ENCODE measurements around the gene RALY.

Gene RALY

GRCh38 chr20:33985830-33986229 lies 7.9 kb upstream of the RALY start:
- in situ Hi-C loops (cut with HindIII; ENCODE audit: low sequenced_read_pairs), result no loop called here

GRCh38 chr20:33986560-33987216 lies 7.0 kb upstream of the RALY start:
- in situ Hi-C loops (cut with HindIII; ENCODE audit: low sequenced_read_pairs), result no loop called here

- in situ Hi-C loops (cut with HindIII; ENCODE audit: low sequenced_read_pairs), result loop anchor here (5.0 kb wide), 1 partner anchor 83 kb away; no protein-coding TSS in a partner anchor
Observed at GRCh38 chr20:33990075-33990474, 3.6 kb upstream of the RALY start.

GRCh38 chr20:33991502-33991901 lies 2.2 kb upstream of the RALY start:
- in situ Hi-C loops (cut with HindIII; ENCODE audit: low sequenced_read_pairs), result loop anchor here (5.0 kb wide), 1 partner anchor 84 kb away; no protein-coding TSS in a partner anchor

GRCh38 chr20:33992145-33992922 lies 1.4 kb upstream of the RALY start:
- in situ Hi-C loops (cut with HindIII; ENCODE audit: low sequenced_read_pairs), result loop anchor here (5.0 kb wide), 1 partner anchor 85 kb away; no protein-coding TSS in a partner anchor

GRCh38 chr20:33992923-33993575 lies 662 bp upstream of the RALY start:
- in situ Hi-C loops (cut with HindIII; ENCODE audit: low sequenced_read_pairs), result loop anchor here (5.0 kb wide), 1 partner anchor 86 kb away; no protein-coding TSS in a partner anchor

GRCh38 chr20:33994222-33994913 lies 657 bp downstream of the RALY start:
- in situ Hi-C loops (cut with HindIII; ENCODE audit: low sequenced_read_pairs), result loop anchor here (5.0 kb wide), 1 partner anchor 87 kb away; no protein-coding TSS in a partner anchor

- in situ Hi-C loops (cut with HindIII; ENCODE audit: low sequenced_read_pairs), result no loop called here
Observed at GRCh38 chr20:33995053-33995831, 1.5 kb downstream of the RALY start.

GRCh38 chr20:33999025-33999649 lies 5.4 kb downstream of the RALY start:
- in situ Hi-C loops (cut with HindIII; ENCODE audit: low sequenced_read_pairs), result no loop called here

- in situ Hi-C loops (cut with HindIII; ENCODE audit: low sequenced_read_pairs), result no loop called here
Observed at GRCh38 chr20:34001378-34001777, 7.7 kb downstream of the RALY start.

GRCh38 chr20:34004227-34004626 lies 10.5 kb downstream of the RALY start:
- in situ Hi-C loops (cut with HindIII; ENCODE audit: low sequenced_read_pairs), result no loop called here

- in situ Hi-C loops (cut with HindIII; ENCODE audit: low sequenced_read_pairs), result no loop called here
Observed at GRCh38 chr20:34004790-34005457, 11.2 kb downstream of the RALY start.

GRCh38 chr20:34006619-34007018 lies 12.9 kb downstream of the RALY start:
- in situ Hi-C loops (cut with HindIII; ENCODE audit: low sequenced_read_pairs), result no loop called here

- in situ Hi-C loops (cut with HindIII; ENCODE audit: low sequenced_read_pairs), result no loop called here
Observed at GRCh38 chr20:34008477-34008876, 14.8 kb downstream of the RALY start.

GRCh38 chr20:34010405-34010931 lies 16.8 kb downstream of the RALY start:
- in situ Hi-C loops (cut with HindIII; ENCODE audit: low sequenced_read_pairs), result no loop called here

GRCh38 chr20:34011275-34011674 lies 17.6 kb downstream of the RALY start:
- in situ Hi-C loops (cut with HindIII; ENCODE audit: low sequenced_read_pairs), result no loop called here

GRCh38 chr20:34012330-34012729 lies 18.6 kb downstream of the RALY start:
- in situ Hi-C loops (cut with HindIII; ENCODE audit: low sequenced_read_pairs), result no loop called here

- in situ Hi-C loops (cut with HindIII; ENCODE audit: low sequenced_read_pairs), result no loop called here
Observed at GRCh38 chr20:34012735-34013134, 19.0 kb downstream of the RALY start.

GRCh38 chr20:34013554-34013953 lies 19.8 kb downstream of the RALY start:
- in situ Hi-C loops (cut with HindIII; ENCODE audit: low sequenced_read_pairs), result no loop called here

All from endothelial cell of hepatic sinusoid (primary cell).